IMR-90 (cell line): ENCODE results near the gene DLL3. TPM values are rescaled to one million over a fixed set of nuclear protein-coding genes. Genes with fewer than 3 reads are reported as not detected.
"Not testable (repeated sequence)": the region's sequence is repeated elsewhere in the genome, so short reads cannot be mapped to it uniquely, and the experiment has no call there.

Experiments used
- ATAC-seq: fragments of 200-7000 bp; cut with Tn5 transposase; 2 replicates; pipeline ENCODE4 v1.9.1; 2020; ENCODE audit warnings: low read depth, mild to moderate bottlenecking, moderate library complexity
- BruUV-seq: library from RNA; stranded (reverse); fragments of 400-500 nt; replicated peaks from 2 replicates; lab custom pipeline; 2021; lab: Mats Ljungman, UMichigan
- CTCF ChIA-PET: fragments of 300-600 bp; formaldehyde crosslinking; extraction: SDS; loops from one replicate; lab custom pipeline; 2021; ENCODE audit warnings: antibody characterized with exemption; lab: Yijun Ruan, JAX
- POLR2A ChIA-PET: fragments of 300-600 bp; sonication (Branson Sonifier 250); formaldehyde crosslinking; loops from one replicate; lab custom pipeline; 2022; ENCODE audit warnings: antibody characterized with exemption; ENCODE audit not compliant: unreplicated experiment; lab: Charles Lee
- DNase-seq: peaks from one replicate; pipeline ENCODE4 v3.0.0; 2013
- H2AFZ ChIP-seq: replicated peaks from 2 replicates; pipeline ENCODE3; 2013; ENCODE audit warnings: low read length, mild to moderate bottlenecking; ENCODE audit not compliant: poor library complexity
- H2AK5ac ChIP-seq: 2 replicates; pipeline ENCODE4 v1.6.1; 2013; ENCODE audit warnings: low read depth, low read length, inconsistent platforms
- H2AK9ac ChIP-seq: replicated peaks from 2 replicates; pipeline ENCODE3; 2013; ENCODE audit warnings: mild to moderate bottlenecking, low read depth, low read length, moderate library complexity; ENCODE audit not compliant: poor library complexity
- H2BK120ac ChIP-seq: 2 replicates; pipeline ENCODE4 v1.6.1; 2013; ENCODE audit warnings: low read depth, low read length, inconsistent platforms
- H2BK15ac ChIP-seq: 3 replicates; pipeline ENCODE4 v1.6.1; 2013; ENCODE audit warnings: low read depth, low read length, inconsistent platforms
- H2BK20ac ChIP-seq: 2 replicates; pipeline ENCODE4 v1.6.1; 2013; ENCODE audit warnings: low read depth, mild to moderate bottlenecking, inconsistent platforms, low read length, moderate library complexity
- H2BK5ac ChIP-seq: 2 replicates; pipeline ENCODE4 v1.6.1; 2013; ENCODE audit warnings: mild to moderate bottlenecking, low read depth, low read length, inconsistent platforms; ENCODE audit not compliant: poor library complexity, severe bottlenecking
- H3K14ac ChIP-seq: replicated peaks from 2 replicates; pipeline ENCODE4 v1.6.1; 2013; ENCODE audit warnings: low read depth, low read length, inconsistent platforms
- H3K18ac ChIP-seq: 2 replicates; pipeline ENCODE4 v1.6.1; 2013; ENCODE audit warnings: low read depth, low read length, control low read depth
- H3K23ac ChIP-seq: 2 replicates; pipeline ENCODE4 v1.6.1; 2013; ENCODE audit warnings: low read depth, low read length, inconsistent platforms
- H3K27ac ChIP-seq: 2 replicates; pipeline ENCODE4 v1.5.1; 2013; ENCODE audit warnings: mild to moderate bottlenecking, control low read depth, low read length; ENCODE audit not compliant: insufficient read depth
- H3K27me3 ChIP-seq: 2 replicates; pipeline ENCODE4 v1.6.1; 2013; ENCODE audit warnings: low read length; ENCODE audit not compliant: control insufficient read depth, insufficient read depth
- H3K36me3 ChIP-seq: 2 replicates; pipeline ENCODE4 v1.6.1; 2013; ENCODE audit warnings: low read length, mixed read lengths; ENCODE audit not compliant: control insufficient read depth, insufficient read depth
- H3K4ac ChIP-seq: 2 replicates; pipeline ENCODE4 v1.6.1; 2013; ENCODE audit warnings: low read depth, low read length, inconsistent platforms
- H3K4me1 ChIP-seq: 2 replicates; pipeline ENCODE4 v1.6.1; 2013; ENCODE audit warnings: low read length, mixed read lengths; ENCODE audit not compliant: control insufficient read depth, insufficient read depth
- H3K4me2 ChIP-seq: 2 replicates; pipeline ENCODE4 v1.6.1; 2013; ENCODE audit warnings: low read depth, mild to moderate bottlenecking, control low read depth, low read length, moderate library complexity
- H3K4me3 ChIP-seq: 2 replicates; pipeline ENCODE4 v1.5.1; 2013; ENCODE audit warnings: low read depth, mild to moderate bottlenecking, control low read depth, low read length, moderate library complexity; ENCODE audit not compliant: insufficient read depth
- H3K56ac ChIP-seq: 2 replicates; pipeline ENCODE4 v1.6.1; 2013; ENCODE audit warnings: low read length, inconsistent platforms; ENCODE audit not compliant: insufficient read depth; ENCODE audit errors: extremely low read depth
- H3K79me1 ChIP-seq, 2 experiments: 2 replicates each; pipeline ENCODE4 v1.6.1; 2013; ENCODE audit warnings: low read length in 2 of 2, inconsistent platforms in 1 of 2, low read depth in 1 of 2
- H3K9ac ChIP-seq: 2 replicates; pipeline ENCODE4 v1.6.1; 2013; ENCODE audit warnings: low read depth, low read length, control low read depth
- H3K9me1 ChIP-seq: 2 replicates; pipeline ENCODE4 v1.6.1; 2013; ENCODE audit warnings: low read length, inconsistent platforms; ENCODE audit not compliant: insufficient read depth
- H3K9me3 ChIP-seq: 2 replicates; pipeline ENCODE4 v1.6.1; 2013; ENCODE audit warnings: low read length; ENCODE audit not compliant: control insufficient read depth, insufficient read depth
- H4K20me1 ChIP-seq: 2 replicates; pipeline ENCODE4 v1.6.1; 2013; ENCODE audit warnings: low read length, inconsistent platforms; ENCODE audit not compliant: insufficient read depth
- H4K5ac ChIP-seq: 2 replicates; pipeline ENCODE4 v1.6.1; 2013; ENCODE audit warnings: mild to moderate bottlenecking, low read depth, low read length, control low read depth
- H4K8ac ChIP-seq, 2 experiments: 2 replicates each; pipeline ENCODE4 v1.6.1; 2013; ENCODE audit warnings: low read depth in 2 of 2, low read length in 2 of 2, control low read depth in 1 of 2, inconsistent platforms in 1 of 2
- H4K91ac ChIP-seq: 2 replicates; pipeline ENCODE4 v1.6.1; 2013; ENCODE audit warnings: low read depth, low read length, inconsistent platforms; ENCODE audit not compliant: insufficient read depth
- WGBS, 2 experiments: methylation state at CpG; one replicate each; pipeline versions ENCODE4 v1.1.5 to v1.1.7; 2013; ENCODE audit warnings: missing lambda C conversion rate in 2 of 2; ENCODE audit not compliant: insufficient read length in 1 of 2; ENCODE audit errors: extremely low coverage in 2 of 2; 5-methylcytosine and 5-hydroxymethylcytosine counted together
- dilution Hi-C: fragments of 300-500 bp; cut with HindIII; formaldehyde crosslinking; loops from one replicate; pipeline ENCODE4 v1.14.3; 2018; ENCODE audit warnings: low sequenced_read_pairs; ENCODE audit not compliant: unreplicated experiment
- in situ Hi-C: fragments of 300-500 bp; cut with MboI; formaldehyde crosslinking; loops from 3 replicates; pipeline ENCODE4 v1.14.3; 2019; ENCODE audit warnings: low sequenced_read_pairs, inconsistent platforms, mixed read lengths
- intact Hi-C: fragments of 100-400 bp; cut with micrococcal nuclease; formaldehyde crosslinking; loops from 2 replicates; pipeline ENCODE4 v1.10.0; 2022
- polyA plus RNA-seq, 3 experiments: library from polyadenylated mRNA; depleted of rRNA; stranded (reverse); fragments of >200 nt; gene quantifications; 2 replicates each; pipeline ENCODE4 v1.2.3, GENCODE V29; 2012; ENCODE audit warnings: low replicate concordance in 1 of 3
- total RNA-seq: library from RNA; depleted of rRNA; stranded (reverse); fragments of >200 nt; gene quantifications from 2 replicates; pipeline ENCODE4 v1.2.3, GENCODE V29; 2012

Gene DLL3
- total and polyA plus RNA-seq, 2 of the 4 experiments (the other 2 are of a cell fraction) = 0.36 to 1.3 TPM

- intact Hi-C loops = not testable (repeated sequence)
Observed at GRCh38 chr19:39479319-39479801, 19.4 kb upstream of the DLL3 start.

More at GRCh38 chr19:39479319-39479801, 19.4 kb upstream of the DLL3 start:
- H3K9ac ChIP-seq, H3K27ac ChIP-seq, H2BK15ac ChIP-seq, H3K14ac ChIP-seq, H3K9me1 ChIP-seq, H3K18ac ChIP-seq, H3K4me1 ChIP-seq, H2BK5ac ChIP-seq, H4K91ac ChIP-seq, H3K56ac ChIP-seq, H4K5ac ChIP-seq, POLR2A ChIA-PET, H2AFZ ChIP-seq, H2AK9ac ChIP-seq, DNase-seq, in situ Hi-C loops, ATAC-seq, H3K27me3 ChIP-seq, H3K4ac ChIP-seq, H3K9me3 ChIP-seq, CTCF ChIA-PET, H2BK120ac ChIP-seq, H3K23ac ChIP-seq, BruUV-seq, H3K4me2 ChIP-seq, H4K8ac ChIP-seq, H3K4me3 ChIP-seq, H2BK20ac ChIP-seq, H2AK5ac ChIP-seq, dilution Hi-C loops: not testable (repeated sequence)
- WGBS, 2 experiments = no CpG with 5 or more reads among the region's 11 CpGs
- Histone ChIP-seq H4K20me1 (peaks cover 11% of the 10 kb centered on the region; the same call in 1 of the 2 replicates), H3K36me3 (peaks cover 25% of the 10 kb centered on the region), H3K79me1 (peaks cover 24 to 26% of the 10 kb centered on the region in 2 experiments)
